ENCODE results near the gene ZNHIT1.

ZNHIT1 gene

DNA sequence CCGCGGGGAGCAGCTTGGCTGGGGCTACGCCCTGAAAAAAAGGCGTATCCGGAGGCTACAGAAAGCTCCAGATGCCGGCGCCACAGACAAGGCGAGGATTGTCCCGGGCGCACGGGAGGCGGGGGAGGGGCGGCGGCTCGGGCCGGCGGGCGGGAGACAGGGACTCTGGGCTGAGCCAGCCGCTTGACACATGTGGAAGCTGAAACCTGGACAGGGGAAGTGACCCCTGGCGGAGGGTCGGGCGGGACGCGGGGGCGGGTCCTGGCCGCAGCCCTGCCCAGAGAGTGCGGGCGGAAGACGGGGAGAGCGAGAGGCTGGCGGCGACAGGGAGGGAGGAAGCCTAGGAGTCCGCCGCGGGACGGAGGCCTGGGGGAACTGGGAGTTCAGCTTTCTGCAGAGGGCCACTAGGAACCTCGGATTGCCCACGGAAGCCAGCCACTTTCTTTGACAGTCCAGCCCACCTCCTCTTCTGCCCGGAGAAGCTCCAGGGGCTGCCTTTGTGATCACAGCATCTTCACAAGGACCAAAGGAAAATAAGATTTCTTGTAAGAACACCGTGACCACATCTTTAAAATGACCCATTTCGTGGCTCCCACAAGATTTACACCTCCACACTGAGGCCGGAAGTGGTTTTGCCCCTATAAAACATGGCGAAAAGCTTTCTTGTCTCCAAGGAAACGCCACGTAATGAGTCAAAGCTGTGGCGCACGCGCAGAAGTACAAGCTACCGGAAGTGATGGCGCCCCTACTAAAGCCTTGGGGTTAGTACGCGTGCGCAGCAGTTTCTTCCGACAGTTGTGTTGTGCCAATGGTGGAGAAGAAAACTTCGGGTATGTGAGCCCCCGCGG is at the start of gene ZNHIT1, which contains the start of gene PLOD3:
ZNHIT1 (plus strand) TSS at position 778 of the 848 bp plus-strand sequence; CDS start at position 809, 31 bp downstream.
PLOD3 (minus strand) TSS at position 194 of the 848 bp plus-strand sequence. CDS start 307 bp downstream, outside the sequence.
- peak; percentile 94 for FAIRE-seq

DNA sequence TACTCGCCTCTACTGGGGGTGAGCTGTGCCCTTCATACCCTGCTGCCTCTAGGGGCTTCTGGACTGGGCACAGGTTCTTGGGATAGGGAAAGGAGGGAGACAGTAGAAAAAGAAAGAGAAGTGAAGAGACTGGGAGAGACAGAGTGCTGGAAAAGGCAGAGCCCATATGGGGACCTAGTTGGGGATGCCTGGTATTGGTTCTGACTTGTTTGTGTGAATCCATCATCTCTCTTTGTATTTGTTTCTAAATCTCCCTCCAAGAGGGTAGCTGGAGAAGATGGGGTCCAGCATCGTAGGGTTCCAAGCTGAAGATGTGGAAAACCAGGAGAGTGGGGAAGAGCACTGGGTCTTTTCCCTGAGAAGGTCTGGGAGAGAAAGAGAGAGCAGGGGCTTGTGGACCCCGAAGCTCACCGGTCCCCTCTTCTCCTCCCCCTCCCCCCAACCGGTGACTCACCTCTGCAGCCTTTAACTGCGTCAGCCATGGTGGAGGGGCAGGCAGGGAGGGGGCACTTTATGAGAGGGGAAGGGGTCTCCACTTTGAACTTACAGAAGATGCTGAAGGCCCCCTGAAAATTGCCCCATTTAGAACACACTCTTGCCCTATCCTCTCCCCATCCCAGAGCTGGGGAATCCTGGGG is 49.4 kb upstream of the ZNHIT1 start:
- FAIRE-seq: no peak

DNA sequence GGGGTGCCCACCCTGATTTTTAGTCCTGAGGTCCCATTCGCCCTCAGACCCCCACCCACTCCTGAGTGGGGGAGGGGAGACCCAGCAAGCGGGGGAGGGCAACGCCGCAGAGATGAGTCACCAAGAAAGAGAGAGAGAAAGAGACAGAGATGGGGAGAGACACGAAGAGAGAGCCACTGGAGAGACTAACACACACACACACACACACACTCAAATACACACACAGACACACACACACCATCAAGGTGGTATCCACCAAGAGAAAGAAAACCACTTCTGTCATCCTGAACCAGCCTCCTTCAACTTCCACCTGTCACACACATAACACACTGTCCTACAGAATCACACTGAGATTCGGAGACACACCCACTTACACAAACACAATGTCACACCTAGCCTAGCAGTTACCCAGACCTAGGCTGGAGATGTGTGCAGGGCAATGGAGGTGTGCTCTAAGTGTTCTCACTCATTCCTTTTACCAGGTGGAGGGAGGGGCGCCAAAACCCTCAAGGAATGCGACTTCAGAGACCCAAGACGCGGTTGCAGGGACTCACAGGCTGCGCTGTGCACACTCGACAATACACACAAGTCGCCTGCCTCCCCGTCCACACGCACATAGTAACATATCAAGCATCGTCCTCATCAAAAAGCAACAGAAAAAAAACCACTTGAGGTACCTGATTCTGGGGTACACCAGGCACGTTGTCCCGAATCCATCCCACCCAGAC is 48.7 kb upstream of the ZNHIT1 start:
- FAIRE-seq: no peak

DNA sequence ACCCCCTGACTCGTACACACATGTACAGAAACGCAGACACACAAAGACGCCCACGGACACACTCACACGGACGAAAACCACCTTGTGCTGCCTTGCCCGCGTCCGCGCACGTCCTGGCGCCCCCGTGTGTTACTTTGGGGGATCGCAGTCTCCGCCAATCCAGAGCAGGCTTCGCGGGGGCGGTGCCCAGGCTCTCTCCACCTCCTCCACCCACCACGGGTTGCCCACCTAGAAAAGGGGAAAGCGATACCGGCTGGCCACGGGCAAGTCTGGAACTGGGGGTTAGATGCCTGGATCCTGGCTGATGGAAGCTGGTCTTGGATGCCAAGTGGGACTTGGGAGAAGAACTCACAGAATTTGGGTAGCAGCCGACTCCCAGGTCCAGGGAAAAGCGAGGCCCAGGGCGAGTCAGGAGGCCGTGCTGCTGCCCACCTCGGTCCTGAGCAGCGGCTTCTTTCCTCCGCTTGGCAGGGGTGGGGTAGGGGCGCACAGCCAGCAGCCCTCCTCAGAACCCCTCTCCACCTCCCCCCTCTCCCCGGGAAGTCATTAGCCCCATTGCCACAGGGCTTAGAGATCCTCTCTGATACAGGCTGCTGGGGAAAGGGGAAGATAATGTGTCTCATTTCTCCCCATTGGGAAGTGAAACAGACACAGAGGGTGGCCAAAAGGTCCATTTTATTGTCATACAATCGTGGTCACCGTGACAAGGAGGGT is 48.0 kb upstream of the ZNHIT1 start:
- no peak for FAIRE-seq

GRCh38 chr7:101170617-101171441 is 47.1 kb upstream of the ZNHIT1 start:
- no peak for FAIRE-seq

DNA sequence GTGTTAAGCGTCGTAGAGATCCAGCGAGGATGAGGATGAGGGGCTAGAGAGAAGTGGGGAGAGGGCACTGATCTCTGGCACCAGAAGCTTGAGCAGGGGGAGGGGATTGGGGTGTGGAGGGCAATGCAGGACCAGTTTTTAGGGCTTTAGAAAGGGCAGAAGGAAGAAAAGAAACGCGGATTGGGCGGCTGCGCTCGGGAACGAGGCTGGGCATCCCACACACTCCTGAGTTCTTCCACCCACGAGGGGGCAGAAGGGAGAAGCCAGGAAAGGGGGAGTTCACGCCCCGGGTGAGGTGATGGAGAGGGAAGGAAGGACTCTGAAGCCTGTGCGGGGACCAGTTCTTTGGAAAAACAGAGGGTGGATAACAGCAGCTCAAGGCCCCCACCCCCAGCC is 46.5 kb upstream of the ZNHIT1 start:
- FAIRE-seq: no peak

DNA sequence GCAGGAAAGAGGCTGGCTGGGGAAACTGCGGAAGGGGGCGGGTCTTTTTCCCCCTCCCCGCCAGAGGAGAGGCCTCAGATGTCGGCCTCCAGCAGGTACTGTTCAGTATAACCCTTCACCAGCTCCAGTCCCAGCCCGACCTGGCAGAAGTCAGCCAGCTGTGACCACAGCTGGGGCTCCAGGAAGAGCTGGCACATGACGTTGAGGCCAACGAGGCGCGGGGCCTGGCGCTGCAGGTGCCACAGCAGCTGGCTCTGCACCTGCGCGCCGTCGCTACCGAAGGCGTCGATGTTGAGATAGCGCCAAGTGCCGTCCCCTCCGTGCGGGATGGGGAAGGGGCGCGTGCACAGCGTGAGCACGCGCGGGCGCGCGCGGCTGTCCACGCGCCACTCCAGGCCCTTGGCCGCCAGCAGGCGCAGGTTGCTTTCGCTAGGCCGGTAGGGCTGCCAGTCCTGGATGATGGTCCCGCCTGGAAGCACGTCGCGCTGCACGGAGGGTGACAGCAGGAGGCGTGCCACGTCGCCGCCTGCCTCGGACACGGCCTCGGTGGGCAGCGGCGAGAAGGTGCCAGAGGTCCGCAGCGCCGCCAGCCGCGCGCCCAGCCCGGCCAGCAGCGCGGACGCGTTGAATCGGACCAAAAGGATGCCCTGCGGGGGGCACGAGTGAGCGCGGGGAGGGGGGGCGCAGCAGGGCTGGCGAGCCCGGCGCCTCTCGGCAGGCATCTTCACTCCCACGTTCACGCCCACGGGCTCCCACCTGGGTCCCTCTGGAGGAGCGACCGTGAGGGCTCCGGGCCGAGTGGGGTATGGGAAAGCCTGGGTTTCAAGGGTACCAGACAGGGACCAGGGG is 45.7 kb upstream of the ZNHIT1 start:
- FAIRE-seq: no peak

DNA sequence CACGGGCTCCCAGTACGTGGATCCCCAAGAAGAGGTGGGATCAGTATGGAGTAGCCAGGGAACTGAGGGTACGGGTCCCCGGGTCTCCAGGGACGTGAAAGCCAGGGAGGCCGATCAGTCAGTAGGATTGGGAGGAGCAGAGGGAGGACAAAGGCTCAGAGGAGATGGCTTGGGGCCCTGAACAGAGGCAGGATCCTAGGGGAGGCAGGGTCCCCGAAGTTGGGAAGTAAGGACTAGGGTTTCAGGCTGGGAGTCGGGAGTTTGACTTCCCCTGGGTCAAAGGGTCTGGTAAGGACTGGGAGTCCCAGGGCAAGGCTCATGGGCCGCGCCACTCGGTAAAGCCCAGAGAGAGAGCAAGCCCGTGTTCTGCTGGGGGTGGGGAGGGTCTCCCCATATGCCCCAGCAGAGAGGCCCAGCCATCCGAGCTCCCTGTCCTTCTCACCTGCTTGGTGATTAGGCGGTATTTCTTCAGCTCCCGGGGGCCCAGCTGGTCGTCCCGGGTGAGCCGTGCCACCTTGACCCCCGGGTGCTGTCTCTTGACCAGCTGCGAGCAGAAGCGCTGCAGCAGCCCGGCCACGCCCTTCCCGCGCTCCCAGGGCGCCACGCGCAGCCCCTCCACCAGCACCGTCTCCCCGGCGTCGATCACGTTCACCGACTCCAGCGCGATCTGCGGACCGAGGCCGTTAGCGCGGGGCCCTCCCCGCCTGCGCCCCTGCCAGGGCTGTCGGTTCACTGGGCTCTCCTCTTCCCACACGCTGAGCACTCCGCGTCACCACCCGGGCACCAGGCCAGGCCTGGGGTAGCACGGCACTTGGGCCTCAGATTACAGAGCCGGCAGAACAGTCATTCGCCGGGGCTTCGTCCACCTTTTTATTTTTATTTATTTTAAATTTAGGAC is 44.9 kb upstream of the ZNHIT1 start:
- FAIRE-seq: no peak

DNA sequence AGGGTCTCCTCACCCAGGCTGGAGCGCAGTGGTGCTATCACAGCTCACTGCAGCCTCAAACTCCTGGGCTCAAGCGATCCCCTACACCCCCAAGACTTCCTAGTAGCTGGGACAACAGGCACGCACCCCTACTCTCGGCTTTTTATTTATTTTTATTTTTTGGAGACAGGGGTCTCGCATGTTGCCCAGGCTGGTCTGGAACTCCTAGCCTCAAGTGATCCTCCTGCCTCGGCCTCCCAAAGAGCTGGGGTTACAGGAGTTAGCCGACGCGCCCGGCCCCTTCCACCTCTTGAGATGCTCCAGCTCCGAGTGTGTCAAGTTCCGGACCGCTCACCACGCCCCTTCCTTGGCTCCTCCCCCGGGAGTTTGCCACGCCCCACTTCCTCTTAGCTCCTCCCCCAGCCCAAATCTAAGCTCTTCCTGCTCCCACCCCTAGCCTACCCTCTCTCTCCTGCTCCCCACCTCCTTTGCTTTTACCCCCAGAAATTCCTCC is 44.2 kb upstream of the ZNHIT1 start:
- FAIRE-seq: no peak

GRCh38 chr7:101174322-101174854 is 43.6 kb upstream of the ZNHIT1 start:
- FAIRE-seq: no peak

DNA sequence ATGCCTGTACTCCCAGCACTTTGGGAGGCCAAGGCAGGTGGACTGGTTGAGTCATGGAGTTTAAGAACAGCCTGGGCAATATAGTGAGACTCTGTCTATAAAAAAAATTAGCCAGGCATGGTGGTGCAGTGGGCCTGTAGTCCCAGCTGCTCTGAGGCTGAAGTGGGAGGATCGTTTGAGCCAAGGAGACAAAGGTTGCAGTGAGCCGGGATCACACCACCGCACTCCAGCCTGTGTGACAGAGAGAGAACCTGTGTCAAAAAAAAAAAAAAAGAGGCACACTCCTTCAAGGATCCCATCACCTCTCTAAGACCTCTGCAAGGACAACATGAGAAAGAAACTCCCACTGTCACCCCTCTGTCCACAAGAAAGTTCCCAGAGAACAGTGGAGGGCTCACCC is 42.3 kb upstream of the ZNHIT1 start:
- no peak for FAIRE-seq

DNA sequence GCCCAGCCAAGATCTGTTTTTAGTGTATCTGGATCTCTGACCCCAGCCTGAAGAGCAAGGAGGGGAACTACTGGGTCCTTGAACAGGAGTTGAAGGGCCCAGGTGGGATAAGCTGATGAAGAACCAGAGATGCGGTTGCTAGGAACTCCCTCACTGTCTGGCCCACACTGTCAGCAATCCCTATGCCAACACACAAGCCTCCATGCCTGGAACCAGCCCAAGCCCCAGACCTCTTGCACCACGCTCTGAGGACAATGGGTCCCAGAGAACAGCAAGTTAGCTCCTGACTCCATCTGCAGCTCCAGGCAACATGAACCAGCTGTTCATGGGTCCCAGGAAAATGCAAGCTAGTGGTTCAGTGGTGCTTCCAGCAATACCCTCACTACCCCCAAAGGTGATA is 40.3 kb upstream of the ZNHIT1 start:
- FAIRE-seq: no peak

- FAIRE-seq: no peak
Measured at GRCh38 chr7:101179117-101179516, 38.8 kb upstream of the ZNHIT1 start.

DNA sequence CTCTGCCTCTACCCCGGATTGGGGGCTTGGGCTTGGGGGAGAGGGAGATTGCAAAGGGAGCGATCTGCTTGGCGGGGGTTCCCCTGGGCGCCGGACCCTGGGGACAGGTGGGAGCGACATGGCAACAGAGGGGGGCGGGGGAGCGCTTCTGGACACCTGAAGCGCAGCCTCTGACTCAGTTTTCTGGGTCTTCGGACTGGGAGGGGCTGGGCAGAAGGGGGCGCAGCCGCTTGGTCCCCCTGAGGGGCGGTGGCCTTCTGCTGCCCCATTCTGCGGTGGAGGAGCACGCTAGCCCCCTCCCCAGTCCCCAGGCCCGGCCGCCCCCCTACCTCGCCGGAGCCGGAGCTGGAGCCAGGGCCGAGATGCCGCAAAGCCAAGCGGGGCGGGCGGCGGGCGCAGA is 38.3 kb upstream of the ZNHIT1 start:
- FAIRE-seq: no peak

- no peak for FAIRE-seq
Measured at GRCh38 chr7:101180130-101180755, 37.7 kb upstream of the ZNHIT1 start, which contains the start of gene NAT16. TSS of gene NAT16 (minus strand) at chr7:101180293. CDS start at chr7:101174807, 5,486 bp downstream.

DNA sequence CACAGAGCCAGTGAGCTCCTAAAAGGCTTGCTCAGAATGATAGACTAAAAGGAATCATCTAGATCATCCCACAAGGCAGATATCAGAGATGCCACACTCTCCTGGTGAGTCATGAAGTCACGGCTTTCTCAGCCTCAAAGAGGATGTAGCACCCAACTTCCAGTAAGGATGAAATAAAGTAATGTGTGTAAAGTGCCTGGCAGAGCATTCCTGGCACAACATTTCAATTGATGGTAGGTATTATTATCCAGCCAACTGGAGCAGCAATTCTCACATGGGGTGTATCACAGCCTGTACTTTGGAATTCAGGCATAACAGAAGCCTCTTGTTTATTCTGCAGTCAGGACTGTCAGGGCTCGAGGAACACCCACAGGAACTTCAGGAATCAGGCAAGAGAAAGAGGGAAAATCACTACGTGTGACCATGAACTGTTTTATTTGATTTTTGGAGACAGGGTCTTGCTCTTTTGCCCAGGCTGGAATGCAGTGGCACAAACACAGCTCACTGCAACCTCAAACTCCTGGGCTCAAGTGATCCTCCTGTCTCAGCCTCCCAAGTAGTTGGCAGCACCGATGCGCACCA is 32.6 kb upstream of the ZNHIT1 start:
- FAIRE-seq: no peak

GRCh38 chr7:101186194-101186593 is 31.8 kb upstream of the ZNHIT1 start:
- no peak for FAIRE-seq

GRCh38 chr7:101186844-101187428 is 31.0 kb upstream of the ZNHIT1 start:
- FAIRE-seq: no peak

Data from endometrium (tissue), 2 donors.